ENCODE measurements around the gene SPTBN2. TPM values are rescaled to one million over a fixed set of nuclear protein-coding genes. Genes with fewer than 3 reads are reported as not detected.

The SPTBN2 gene
- total and polyA plus RNA-seq, 8 donors, result 7.5 to 26.4 (median 9.0) TPM

GRCh38 chr11:66693356-66694055 is 35.5 kb downstream of the SPTBN2 start:
- DNase-seq (no peak), ATAC-seq (no peak)
- peaks cover 0 to 3% of the 10 kb centered on the region in 2 donors for H3K4me1 ChIP-seq
- no peak overlapping the region for H3K27ac ChIP-seq
- TF ChIP-seq CTCF (IDR thresholded peaks at IDR 0.05), result no peak
- intact Hi-C loops (cut with DNase I), result loop anchor here in 1 of 2 donors (5.0 kb wide), 1 partner anchor 139 kb away; no protein-coding TSS in a partner anchor
- H3K36me3 ChIP-seq, result no peaks in the 10 kb centered on the region
- no peak overlapping the region for H3K4me3 ChIP-seq
- H3K9me3 ChIP-seq, result no peaks in the 10 kb centered on the region
- H3K27me3 ChIP-seq, result no peaks in the 10 kb centered on the region

GRCh38 chr11:66692871-66693331 is 36.1 kb downstream of the SPTBN2 start:
- Histone ChIP-seq H3K27ac (no peak overlapping the region), H3K4me1 (peaks cover 0 to 3% of the 10 kb centered on the region in 2 donors), H3K4me3 (no peak overlapping the region), H3K36me3 (no peaks in the 10 kb centered on the region), H3K27me3 (no peaks in the 10 kb centered on the region), H3K9me3 (no peaks in the 10 kb centered on the region)
- ATAC-seq (no peak), DNase-seq (no peak)
- no peak for TF ChIP-seq CTCF (IDR thresholded peaks at IDR 0.05)
- intact Hi-C loops (cut with DNase I), result loop anchor here in 1 of 2 donors (5.0 kb wide), 1 partner anchor 139 kb away; no protein-coding TSS in a partner anchor

GRCh38 chr11:66692446-66692845 is 36.6 kb downstream of the SPTBN2 start:
- no peak for ATAC-seq
- Histone ChIP-seq H3K4me3 (no peak overlapping the region), H3K27me3 (no peaks in the 10 kb centered on the region), H3K9me3 (no peaks in the 10 kb centered on the region), H3K4me1 (peaks cover 0 to 3% of the 10 kb centered on the region in 2 donors), H3K36me3 (no peaks in the 10 kb centered on the region), H3K27ac (no peak overlapping the region)
- DNase-seq, result no peak
- intact Hi-C loops (cut with DNase I), result loop anchor here in 1 of 2 donors (5.0 kb wide), 1 partner anchor 140 kb away; no protein-coding TSS in a partner anchor
- no peak for TF ChIP-seq CTCF (IDR thresholded peaks at IDR 0.05)

GRCh38 chr11:66691311-66691980 is 37.6 kb downstream of the SPTBN2 start:
- DNase-seq, result peak in 1 of 4 donors; percentile 76
- Histone ChIP-seq H3K27me3 (no peaks in the 10 kb centered on the region), H3K9me3 (no peaks in the 10 kb centered on the region), H3K4me3 (no peak overlapping the region), H3K27ac (no peak overlapping the region), H3K36me3 (no peaks in the 10 kb centered on the region), H3K4me1 (peaks cover 0 to 3% of the 10 kb centered on the region in 2 donors)
- intact Hi-C loops (cut with DNase I), result loop anchor here in 1 of 2 donors (5.0 kb wide), 1 partner anchor 141 kb away; no protein-coding TSS in a partner anchor
- no peak for TF ChIP-seq CTCF (IDR thresholded peaks at IDR 0.05)
- ATAC-seq, result no peak
